GM12891 (cell line): Measurements from ENCODE around the gene WDR45B.

Experiments
- PAX5 ChIP-seq: IDR thresholded peaks from 2 replicates; pipeline ENCODE4 v1.6.1; 2011; ENCODE audit warnings: low read length, moderate library complexity, mild to moderate bottlenecking; ENCODE audit not compliant: insufficient read depth, severe bottlenecking
- POLR2A ChIP-seq: IDR thresholded peaks from 2 replicates; pipeline ENCODE4 v1.6.1; 2011; ENCODE audit warnings: low read depth, low read length, control low read depth
- POLR2AphosphoS5 ChIP-seq: IDR thresholded peaks from 2 replicates; pipeline ENCODE4 v1.6.1; 2011; ENCODE audit warnings: low read depth, low read length, control low read depth
- TAF1 ChIP-seq: IDR thresholded peaks from 2 replicates; pipeline ENCODE4 v1.6.1; 2011; ENCODE audit warnings: low read depth, low read length, control low read depth

GRCh38 chr17:82655523-82655922 lies 7.3 kb upstream of the WDR45B start:
- no peak for TF ChIP-seq POLR2A
- TF ChIP-seq POLR2AphosphoS5, result no peak
- TF ChIP-seq TAF1, result no peak
- no peak for TF ChIP-seq PAX5
